Fibroblast of skin of left biceps (primary cell): ENCODE results near the gene C2orf78.

Source experiments
- DNase-seq, 2 experiments: peaks; one replicate each; pipeline ENCODE4 v3.0.0-alpha.2; 2013; ENCODE audit warnings: low read depth in 2 of 2

Gene C2orf78

GRCh38 chr2:73838889-73839534, 55.0 kb downstream of the C2orf78 start:
- peak in 1 of 2 experiments; percentile 29 for DNase-seq

- DNase-seq = no peak
These were observed 55.8 kb downstream of the C2orf78 start for GRCh38 chr2:73839653-73840411.

- DNase-seq = no peak
These were observed 58.1 kb downstream of the C2orf78 start for GRCh38 chr2:73841912-73842738.

- no peak for DNase-seq
These were observed 58.7 kb downstream of the C2orf78 start for GRCh38 chr2:73842739-73843019.

DNA sequence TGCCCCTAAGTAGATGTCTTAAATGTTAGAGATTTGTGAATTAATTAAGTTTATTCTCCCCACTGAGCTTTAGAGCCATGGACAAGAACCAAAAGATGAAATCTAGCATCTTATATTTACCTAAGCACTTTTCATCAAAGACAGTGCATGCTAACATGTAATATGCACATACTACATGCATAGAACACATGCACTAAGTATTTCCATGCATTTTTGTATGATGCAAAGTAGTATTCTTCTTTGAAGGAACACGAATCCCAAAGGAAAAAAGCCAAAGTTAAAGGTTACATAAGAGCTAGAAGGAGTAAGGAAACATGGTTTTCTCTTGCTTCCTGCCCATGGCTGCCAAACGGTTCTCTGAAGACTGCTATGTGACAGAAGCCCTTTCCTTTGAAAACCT, 60.1 kb downstream of the C2orf78 start:
- DNase-seq = no peak

DNA sequence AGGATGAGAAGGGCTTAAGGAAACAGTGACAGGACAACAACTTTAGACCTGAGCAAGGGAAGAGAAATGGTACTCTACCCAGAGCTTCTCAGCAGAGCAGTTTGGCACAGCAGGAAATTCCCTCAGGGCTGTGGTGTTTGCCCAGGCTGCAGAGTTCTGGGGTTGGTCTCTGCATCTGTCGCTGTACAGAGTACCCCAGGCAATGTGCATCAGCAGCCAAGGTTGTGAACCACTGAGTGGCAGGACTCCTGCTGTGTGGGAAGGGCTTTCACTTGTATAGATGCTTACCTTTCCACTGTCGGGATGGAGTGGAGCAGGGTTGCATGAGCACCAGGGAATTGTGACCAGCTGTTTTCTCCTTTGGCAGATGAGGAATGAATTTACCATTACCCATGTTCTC, 66.0 kb downstream of the C2orf78 start:
- DNase-seq = no peak

DNA sequence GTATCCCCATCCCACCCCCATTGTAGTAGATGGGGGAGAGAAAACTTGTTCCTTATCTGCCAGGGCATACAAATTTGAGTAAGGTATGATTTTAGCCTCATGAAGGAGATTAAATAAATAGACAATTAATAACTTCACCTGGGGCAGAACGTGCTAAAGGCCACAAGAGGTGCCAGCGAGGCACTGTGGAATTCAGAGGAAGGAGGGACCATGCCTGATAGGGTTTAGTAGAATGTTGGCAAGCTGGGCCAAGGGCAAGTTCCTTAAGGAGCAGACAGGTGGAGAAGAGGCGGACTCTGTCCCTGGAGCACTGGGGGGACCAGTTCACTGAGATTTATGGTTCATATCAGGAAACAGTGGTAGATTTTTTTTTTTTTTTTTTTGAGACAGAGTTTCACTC, 67.3 kb downstream of the C2orf78 start:
- no peak for DNase-seq

- peak in 1 of 2 experiments; percentile 29 for DNase-seq
These were observed 68.0 kb downstream of the C2orf78 start for GRCh38 chr2:73852020-73852419.

GRCh38 chr2:73855526-73855925, 71.5 kb downstream of the C2orf78 start:
- no peak for DNase-seq

DNA sequence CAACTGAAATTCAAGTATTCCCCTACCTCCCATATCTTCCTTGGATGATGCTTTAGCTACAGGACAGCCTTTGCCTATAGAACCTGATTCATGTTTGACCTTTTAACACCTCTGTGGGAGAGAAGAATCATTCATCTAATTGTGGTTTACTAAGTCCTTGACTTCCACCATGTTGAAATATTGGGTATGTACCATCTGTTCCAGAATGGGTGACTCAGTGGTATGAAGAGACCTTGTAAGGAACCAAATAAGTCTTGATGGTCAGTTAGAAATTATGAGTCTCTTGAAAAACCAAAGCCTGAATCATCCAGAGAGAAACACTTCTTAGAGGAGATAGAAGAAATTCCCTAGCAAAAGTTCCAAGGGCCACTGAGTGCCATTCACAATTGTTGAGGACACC, 72.2 kb downstream of the C2orf78 start:
- DNase-seq = peak; percentile 84 to 89

DNA sequence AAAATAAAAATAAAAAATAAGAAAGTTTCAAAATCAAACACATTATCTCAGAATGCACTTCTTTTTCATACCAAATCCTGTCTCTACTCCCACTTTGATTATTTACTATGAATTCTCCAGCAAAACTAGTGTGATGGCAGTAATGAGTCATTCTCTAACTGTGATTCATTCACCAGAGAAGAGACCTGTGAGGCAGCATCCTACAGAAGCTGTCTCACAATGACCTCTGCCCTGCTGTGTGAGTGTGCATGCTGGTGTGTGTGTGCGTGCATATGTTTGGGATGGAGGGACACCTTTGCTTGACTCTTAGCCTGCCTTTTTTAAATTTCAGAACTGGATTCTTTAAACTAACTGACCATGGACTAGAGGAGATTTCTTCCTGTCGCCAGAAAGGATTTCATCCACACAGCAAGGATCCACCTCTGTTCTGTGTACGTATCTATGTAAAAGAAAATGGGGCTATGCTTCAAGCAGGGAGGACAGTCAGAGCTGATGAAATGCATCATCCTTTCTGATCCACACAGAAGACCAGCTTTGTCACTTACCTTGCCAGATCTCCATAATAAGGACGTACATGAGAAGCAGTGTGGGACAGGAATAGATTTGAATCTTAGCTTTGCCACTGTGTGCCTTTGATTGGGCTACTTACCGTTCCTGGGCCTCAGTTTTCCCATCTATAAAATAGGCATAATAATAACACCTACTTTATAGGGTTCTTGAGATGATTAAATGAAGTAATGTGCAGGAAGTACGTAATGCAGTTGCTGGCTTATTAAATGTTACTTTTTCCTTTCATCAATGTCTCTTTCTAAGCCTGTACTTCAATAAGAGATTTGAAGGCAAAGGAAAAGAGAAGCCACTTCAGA, 76.0 kb downstream of the C2orf78 start:
- peak; percentile 57 to 58 for DNase-seq

GRCh38 chr2:73862987-73863386, 79.0 kb downstream of the C2orf78 start:
- DNase-seq = no peak
